ENCODE results near the gene AFAP1L1.

The AFAP1L1 gene

GRCh38 chr5:149264439-149265067 lies 7.1 kb upstream of the AFAP1L1 start:
- Histone ChIP-seq H3K79me2 (ENCODE audit: low read length) (no peaks in the 10 kb centered on the region), H3K4me3 (ENCODE audit: low read length) (no peak overlapping the region), H2AFZ (ENCODE audit: low read length) (peak overlapping the region; percentile 69), H3K27ac (ENCODE audit: low read length) (peak overlapping the region; percentile 19; the same call in 1 of the 2 replicates), H3F3A (ENCODE audit: insufficient read depth, low read length) (peaks cover 4% of the 10 kb centered on the region; the same call in 1 of the 2 replicates), H3K4me2 (ENCODE audit: low read depth, low read length) (peak overlapping the region; percentile 44), H3K9me2 (replicated peaks; ENCODE audit: insufficient read depth, low read length) (no peaks in the 10 kb centered on the region), H3K9ac (ENCODE audit: low read length) (no peak overlapping the region), H3K9me3 (replicated peaks; ENCODE audit: insufficient read depth, low read length) (no peaks in the 10 kb centered on the region), H4K20me1 (ENCODE audit: insufficient read depth, low read length) (no peaks in the 10 kb centered on the region), H3K36me3 (replicated peaks; ENCODE audit: insufficient read depth, low read length) (no peaks in the 10 kb centered on the region), H3K27me3 (replicated peaks; ENCODE audit: insufficient read depth, low read length) (no peaks in the 10 kb centered on the region), H3K4me1 (ENCODE audit: low read length) (peaks cover 8% of the 10 kb centered on the region)
- TF ChIP-seq CTCF (IDR thresholded peaks at IDR 0.05; ENCODE audit: low read length), result peak; percentile 95
- no peak for TF ChIP-seq EZH2phosphoT487 (IDR thresholded peaks at IDR 0.05; ENCODE audit: low read length)
- peak; percentile 90 for DNase-seq

GRCh38 chr5:149265068-149265465 lies 6.6 kb upstream of the AFAP1L1 start:
- Histone ChIP-seq H3K4me3 (ENCODE audit: low read length) (no peak overlapping the region), H3K9me3 (replicated peaks; ENCODE audit: insufficient read depth, low read length) (no peaks in the 10 kb centered on the region), H3K9ac (ENCODE audit: low read length) (no peak overlapping the region), H4K20me1 (ENCODE audit: insufficient read depth, low read length) (no peaks in the 10 kb centered on the region), H3F3A (ENCODE audit: insufficient read depth, low read length) (peaks cover 4% of the 10 kb centered on the region; the same call in 1 of the 2 replicates), H3K9me2 (replicated peaks; ENCODE audit: insufficient read depth, low read length) (no peaks in the 10 kb centered on the region), H3K27me3 (replicated peaks; ENCODE audit: insufficient read depth, low read length) (no peaks in the 10 kb centered on the region), H3K27ac (ENCODE audit: low read length) (no peak overlapping the region), H3K36me3 (replicated peaks; ENCODE audit: insufficient read depth, low read length) (no peaks in the 10 kb centered on the region), H3K79me2 (ENCODE audit: low read length) (no peaks in the 10 kb centered on the region), H3K4me2 (ENCODE audit: low read depth, low read length) (peak overlapping the region; percentile 44; the same call in 1 of the 2 replicates), H3K4me1 (ENCODE audit: low read length) (peaks cover 8% of the 10 kb centered on the region), H2AFZ (ENCODE audit: low read length) (no peak overlapping the region)
- DNase-seq, result no peak
- TF ChIP-seq CTCF (IDR thresholded peaks at IDR 0.05; ENCODE audit: low read length), result no peak
- TF ChIP-seq EZH2 (optimal IDR thresholded peaks at IDR 0.05; ENCODE audit: low read depth, low read length), result no peak
- no peak for TF ChIP-seq EZH2phosphoT487 (IDR thresholded peaks at IDR 0.05; ENCODE audit: low read length)

- no peak overlapping the region for H2AFZ ChIP-seq (ENCODE audit: low read length)
- no peaks in the 10 kb centered on the region for H3K27me3 ChIP-seq (replicated peaks; ENCODE audit: insufficient read depth, low read length)
- peaks cover 8% of the 10 kb centered on the region for H3K4me1 ChIP-seq (ENCODE audit: low read length)
- H3K4me3 ChIP-seq (ENCODE audit: low read length), result no peak overlapping the region
- H3K4me2 ChIP-seq (ENCODE audit: low read depth, low read length), result no peak overlapping the region
- no peak overlapping the region for H3K9ac ChIP-seq (ENCODE audit: low read length)
- no peaks in the 10 kb centered on the region for H4K20me1 ChIP-seq (ENCODE audit: insufficient read depth, low read length)
- no peaks in the 10 kb centered on the region for H3K9me2 ChIP-seq (replicated peaks; ENCODE audit: insufficient read depth, low read length)
- peaks cover 4% of the 10 kb centered on the region; the same call in 1 of the 2 replicates for H3F3A ChIP-seq (ENCODE audit: insufficient read depth, low read length)
- DNase-seq, result no peak
- H3K36me3 ChIP-seq (replicated peaks; ENCODE audit: insufficient read depth, low read length), result no peaks in the 10 kb centered on the region
- TF ChIP-seq EZH2 (optimal IDR thresholded peaks at IDR 0.05; ENCODE audit: low read depth, low read length) (no peak), CTCF (IDR thresholded peaks at IDR 0.05; ENCODE audit: low read length) (0 out of 2 replicates have a peak, but pooled peaks have one; percentile 13)
- no peaks in the 10 kb centered on the region for H3K9me3 ChIP-seq (replicated peaks; ENCODE audit: insufficient read depth, low read length)
- no peak overlapping the region for H3K27ac ChIP-seq (ENCODE audit: low read length)
- H3K79me2 ChIP-seq (ENCODE audit: low read length), result no peaks in the 10 kb centered on the region
These were observed 6.1 kb upstream of the AFAP1L1 start for GRCh38 chr5:149265597-149265996.
